Activated CD4-positive, CD25-positive, alpha-beta regulatory T cell (primary cell): ENCODE data around the gene MYH16.
"Not testable (repeated sequence)": the region's sequence is repeated elsewhere in the genome, so short reads cannot be mapped to it uniquely, and the experiment has no call there.

Experiments
- DNase-seq, 4 experiments: peaks; one replicate each; lab custom pipeline; 2025; lab: John Stamatoyannopoulos, UW

Gene MYH16

DNA sequence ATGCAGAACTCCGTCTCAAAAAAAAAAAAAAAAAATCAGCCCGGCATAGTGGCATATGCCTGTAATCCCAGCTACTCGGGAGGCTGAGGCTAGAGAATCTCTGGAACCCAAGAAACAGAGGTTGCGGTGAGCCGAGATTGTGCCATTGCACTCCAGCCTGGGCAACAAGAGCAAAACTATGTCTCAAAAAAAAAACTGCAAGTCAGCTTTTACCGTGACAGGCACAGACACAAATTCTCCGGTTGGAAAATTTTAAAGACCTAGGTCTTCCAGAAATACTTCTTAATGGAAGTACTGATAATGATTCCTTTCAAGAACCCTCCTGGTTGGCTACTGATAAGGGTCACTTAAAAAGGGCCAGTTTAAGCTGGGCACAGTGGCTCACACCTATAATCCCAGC lies 82.5 kb downstream of the MYH16 start:
- DNase-seq: no peak

DNA sequence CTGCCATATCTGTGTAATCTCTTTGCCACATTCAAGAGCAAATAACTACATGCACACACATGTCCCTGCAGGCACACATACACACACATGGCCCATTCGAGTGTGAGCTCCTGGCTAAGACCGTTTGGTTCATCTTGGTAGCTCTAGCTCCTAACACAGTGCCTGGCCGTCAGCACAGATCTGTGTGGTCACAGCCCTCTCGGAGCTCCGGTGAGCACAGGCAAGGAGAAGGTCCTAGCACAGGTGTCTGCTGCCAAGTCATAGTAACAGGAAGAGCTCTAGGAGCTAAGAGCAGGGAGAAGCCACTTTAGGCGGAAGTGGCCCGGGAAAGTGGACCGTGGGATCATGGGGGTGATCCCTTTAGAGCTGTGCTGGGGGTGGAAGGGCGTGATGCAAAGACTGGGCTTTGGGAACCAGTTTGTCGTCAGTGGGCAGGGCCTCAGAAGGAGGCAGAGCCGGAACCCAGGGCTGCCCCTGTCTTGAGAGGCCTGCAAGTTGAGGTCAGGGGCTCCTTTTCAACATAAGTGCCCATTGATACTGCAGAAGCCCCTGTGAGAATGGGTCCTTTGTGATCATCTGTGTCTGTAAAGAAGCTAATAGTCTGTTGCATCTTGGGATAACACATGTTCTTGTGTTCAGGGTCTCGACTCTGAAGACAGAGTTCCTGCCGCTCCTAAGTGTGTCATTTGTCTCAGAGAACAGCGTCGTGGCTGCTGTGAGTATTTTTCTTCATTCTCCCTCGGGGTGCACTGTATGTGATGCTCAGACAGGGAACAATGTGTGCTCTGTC lies 85.3 kb downstream of the MYH16 start:
- DNase-seq: no peak

DNA sequence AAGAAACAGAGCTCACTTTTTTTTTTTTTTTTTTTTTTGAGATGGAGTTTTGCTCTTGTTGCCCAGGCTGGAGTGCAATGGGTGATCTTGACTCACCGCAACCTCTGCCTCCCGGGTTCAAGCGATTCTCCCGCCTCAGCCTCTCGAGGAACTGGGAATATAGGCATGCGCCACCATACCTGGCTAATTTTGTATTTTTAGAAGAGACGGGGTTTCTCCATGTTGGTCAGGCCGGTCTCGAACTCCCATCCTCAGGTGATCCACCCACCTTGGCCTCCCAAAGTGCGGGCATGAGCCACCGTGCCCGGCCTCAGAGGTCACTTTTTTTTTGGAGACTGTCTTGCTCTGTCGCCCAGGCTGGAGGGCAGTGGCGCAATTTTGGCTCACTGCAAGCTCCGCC lies 85.9 kb downstream of the MYH16 start:
- not testable (repeated sequence) for DNase-seq

DNA sequence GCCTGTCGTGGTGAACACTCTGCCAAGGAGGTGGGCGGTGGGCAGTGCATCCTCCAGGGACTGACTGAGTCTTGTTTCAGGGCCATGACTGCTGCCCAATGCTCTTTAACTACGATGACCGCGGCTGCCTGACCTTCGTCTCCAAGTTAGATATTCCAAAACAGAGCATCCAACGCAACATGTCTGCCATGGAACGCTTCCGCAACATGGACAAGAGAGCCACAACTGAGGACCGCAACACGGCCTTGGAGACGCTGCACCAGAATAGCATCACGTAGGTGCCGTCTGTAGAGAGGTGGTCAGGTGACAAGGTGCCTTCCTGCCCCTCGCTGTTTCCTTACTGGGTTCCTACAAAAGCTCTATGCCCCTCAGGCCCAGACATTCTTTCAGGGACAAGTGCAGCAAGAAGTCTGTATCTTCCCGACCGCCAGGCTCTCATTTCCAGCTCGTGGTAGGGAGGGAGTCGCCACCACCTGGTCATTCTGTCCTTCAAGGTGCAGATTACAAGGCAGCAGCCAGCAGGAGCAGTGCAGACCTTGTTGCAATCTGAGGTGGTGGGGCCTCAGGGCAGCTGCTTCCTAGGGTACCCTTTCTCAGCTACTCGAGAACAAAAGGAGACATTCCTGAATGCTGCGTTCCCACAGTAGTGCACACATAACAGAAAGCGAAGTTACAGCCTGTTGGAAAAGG lies 87.0 kb downstream of the MYH16 start:
- no peak for DNase-seq
